SK-N-SH treated with all-trans-retinoic acid at 6 μM for 48 hours (cell line): ENCODE results near the gene DENND1B.

Source experiments
- CREB5 ChIP-seq: fragments of 250-450 bp; sonication (Bioruptor Pico); IDR thresholded peaks from 2 replicates; pipeline ENCODE4 v1.5.1; 2020; ENCODE audit warnings: low read depth, mild to moderate bottlenecking, moderate library complexity
- ISL1 ChIP-seq: fragments of 250-450 bp; sonication (Bioruptor Pico); IDR thresholded peaks from 2 replicates; pipeline ENCODE4 v2.1.2; 2022; ENCODE audit warnings: mild to moderate bottlenecking, moderate library complexity
- TOX ChIP-seq: fragments of 250-450 bp; sonication (Bioruptor Pico); IDR thresholded peaks from 2 replicates; pipeline ENCODE4 v1.8.0; 2021; ENCODE audit warnings: mild to moderate bottlenecking, moderate library complexity, borderline replicate concordance
- ZFP30 ChIP-seq: fragments of 450-650 bp; formaldehyde crosslinking; IDR thresholded peaks from 2 replicates; pipeline ENCODE4 v1.5.0; 2022; ENCODE audit warnings: mild to moderate bottlenecking, moderate library complexity
- ZNF70 ChIP-seq: fragments of 450-650 bp; formaldehyde crosslinking; IDR thresholded peaks from 2 replicates; pipeline ENCODE4 v1.5.0; 2020; ENCODE audit warnings: mild to moderate bottlenecking, moderate library complexity

GRCh38 chr1:197768014-197768805 lies 7.1 kb downstream of the DENND1B start:
- TF ChIP-seq TOX (CRISPR knock-in tag) (no peak), ZNF70 (CRISPR knock-in tag) (no peak), ISL1 (CRISPR knock-in tag) (no peak), ZFP30 (CRISPR knock-in tag) (no peak), CREB5 (no peak)
